ENCODE results near the gene TMEM232. TPM values are rescaled to one million over a fixed set of nuclear protein-coding genes. Genes with fewer than 3 reads are reported as not detected.

TMEM232 gene
- total and polyA plus RNA-seq, 2 donors (not counting 3 experiments of a cell fraction or from before 2014, with no cell fraction given): 0.17 to 0.38 TPM

- no peak overlapping the region for H3K4me2 ChIP-seq (ENCODE audit: insufficient read depth, low read length)
- no peak for DNase-seq (ENCODE audit: low read depth, low spot score)
- TF ChIP-seq FOS (IDR thresholded peaks at IDR 0.05; ENCODE audit: borderline replicate concordance, insufficient read depth, low read length) (no peak), CTCF (IDR thresholded peaks at IDR 0.05; ENCODE audit: extremely low read depth in 1 of 2, insufficient read depth in 1 of 2, low read depth in 1 of 2, low read length in 2 of 2) (no peak), POLR2AphosphoS5 (IDR thresholded peaks at IDR 0.05; ENCODE audit: insufficient read depth, low read depth, low read length) (no peak), MYC (IDR thresholded peaks at IDR 0.05; ENCODE audit: low read depth, low read length) (no peak), POLR2A (IDR thresholded peaks at IDR 0.05; ENCODE audit: low read depth, low read length) (no peak), MAX (IDR thresholded peaks at IDR 0.05; ENCODE audit: insufficient read depth, insufficient read length) (no peak), EZH2 (IDR thresholded peaks at IDR 0.05; ENCODE audit: borderline replicate concordance, low read depth, low read length, severe bottlenecking) (no peak), JUN (IDR thresholded peaks at IDR 0.05; ENCODE audit: borderline replicate concordance, insufficient read depth, insufficient read length, low read depth) (no peak), GATA2 (IDR thresholded peaks at IDR 0.05; ENCODE audit: insufficient read depth, insufficient read length, low read depth, low read length) (no peak)
- CTCF ChIA-PET: no interaction called here
- intact Hi-C loops (cut with micrococcal nuclease) (no loop called here), dilution Hi-C loops (cut with MboI; ENCODE audit: extremely low pct_ligation_motif_present, low sequenced_read_pairs) (no loop called here)
- no peaks in the 10 kb centered on the region for H3K79me2 ChIP-seq (ENCODE audit: control insufficient read depth, insufficient read depth, low read length)
- no peaks in the 10 kb centered on the region for H3K9me1 ChIP-seq (replicated peaks; ENCODE audit: control insufficient read depth, extremely low read depth, insufficient read depth, low read length)
- H3K9me3 ChIP-seq (replicated peaks; ENCODE audit: control insufficient read depth, insufficient read depth, low read length): no peaks in the 10 kb centered on the region
- no peaks in the 10 kb centered on the region for H3K27me3 ChIP-seq (ENCODE audit: control insufficient read depth in 2 of 2, insufficient read depth in 2 of 2, low read length in 2 of 2)
- no peaks in the 10 kb centered on the region for H3K36me3 ChIP-seq (ENCODE audit: control insufficient read depth in 2 of 2, extremely low read depth in 1 of 2, insufficient read depth in 2 of 2, low read length in 2 of 2)
- H3K4me3 ChIP-seq (replicated peaks in 1 of 3; ENCODE audit: insufficient read depth in 1 of 3, low read depth in 1 of 3, low read length in 3 of 3): no peak overlapping the region
- no TSS peak for BruUV-seq (replicated peaks)
- H2AFZ ChIP-seq (ENCODE audit: low read depth, low read length): no peak overlapping the region
- FAIRE-seq: no peak
- H3K27ac ChIP-seq (ENCODE audit: insufficient read depth, low read depth, low read length): no peak overlapping the region
- POLR2A ChIA-PET: no interaction called here
- H3K4me1 ChIP-seq (ENCODE audit: control insufficient read depth, extremely low read depth, insufficient read depth, low read length): no peaks in the 10 kb centered on the region
- H4K20me1 ChIP-seq (replicated peaks; ENCODE audit: control insufficient read depth, extremely low read depth, insufficient read depth, low read length): no peaks in the 10 kb centered on the region
- H3K9ac ChIP-seq (replicated peaks; ENCODE audit: extremely low read depth, insufficient read depth, low read length): no peak overlapping the region
These were observed 75.0 kb downstream of the TMEM232 start for GRCh38 chr5:110651507-110651906.
